Progenitor cell of endocrine pancreas (in vitro differentiated cells): ENCODE data around the gene ARHGEF11. TPM values are rescaled to one million over a fixed set of nuclear protein-coding genes. Genes with fewer than 3 reads are reported as not detected.
A peak's percentile ranks its signal among the peaks of the same experiment; 100 is the strongest.

ENCODE experiments used
- DNase-seq: peaks from one replicate; pipeline ENCODE4 v3.0.0; 2021; ENCODE audit warnings: low spot score; ENCODE audit not compliant: unreplicated experiment
- H3K27ac Mint-ChIP-seq: 2 replicates; pipeline ENCODE4 v1.8.0; 2021; ENCODE audit warnings: mild to moderate bottlenecking, moderate library complexity, mixed read lengths
- H3K27me3 Mint-ChIP-seq: 2 replicates; pipeline ENCODE4 v1.8.0; 2021; ENCODE audit warnings: mixed read lengths
- H3K36me3 Mint-ChIP-seq: 2 replicates; pipeline ENCODE4 v1.8.0; 2022; ENCODE audit warnings: mixed read lengths; ENCODE audit not compliant: insufficient read depth
- H3K4me1 Mint-ChIP-seq: 2 replicates; pipeline ENCODE4 v1.8.0; 2021; ENCODE audit warnings: low read depth, mixed read lengths
- H3K4me3 Mint-ChIP-seq: 2 replicates; pipeline ENCODE4 v1.8.0; 2021; ENCODE audit warnings: low read depth, mild to moderate bottlenecking, moderate library complexity, mixed read lengths
- H3K9me3 Mint-ChIP-seq: 2 replicates; pipeline ENCODE4 v1.8.0; 2021; ENCODE audit warnings: low read depth, mixed read lengths
- CTCF ChIP-seq: fragments of 200-600 bp; sonication (generic); IDR thresholded peaks from one replicate; pipeline ENCODE4 v1.5.0; 2021; ENCODE audit warnings: antibody characterized with exemption, mild to moderate bottlenecking; ENCODE audit not compliant: unreplicated experiment
- long read RNA-seq: library from polyadenylated mRNA; unstranded; transcript quantifications from one replicate; pipeline ENCODE4 v2.0.0, GENCODE V29; 2020
- total RNA-seq: library from RNA; stranded (reverse); gene quantifications from 2 replicates; pipeline ENCODE4 v1.2.1, GENCODE V29; 2021

The ARHGEF11 gene
- total RNA-seq, result 55.9 and 56.7 TPM in 2 replicates
- long read RNA-seq, partial matches to known transcripts, result 3 of 13 reads
- long read RNA-seq, other reads (novel, unspliced or antisense), result 10 of 13 reads

- Mint-ChIP-seq H3K4me1 (peaks cover 43% of the 10 kb centered on the region), H3K9me3 (no peaks in the 10 kb centered on the region), H3K27me3 (no peaks in the 10 kb centered on the region), H3K36me3 (peaks cover 3% of the 10 kb centered on the region), H3K4me3 (peak within 1 kb of the TSS; percentile 94), H3K27ac (peak within 1 kb of the TSS; percentile 99)
- peak; percentile 89 for DNase-seq
- no peak for TF ChIP-seq CTCF
Observed at GRCh38 chr1:157045250-157046218, at the start of gene ARHGEF11. ARHGEF11 (minus strand) TSS chr1:157045742; CDS start chr1:157044330, 1,412 bp downstream.

GRCh38 chr1:157095091-157095490 lies 49.5 kb upstream of the ARHGEF11 start:
- H3K4me1 Mint-ChIP-seq, result peaks cover 3% of the 10 kb centered on the region
- H3K9me3 Mint-ChIP-seq, result no peaks in the 10 kb centered on the region
- no peak for DNase-seq
- TF ChIP-seq CTCF, result no peak
- no peak overlapping the region for H3K27ac Mint-ChIP-seq
- peaks cover 16% of the 10 kb centered on the region for H3K27me3 Mint-ChIP-seq
- H3K4me3 Mint-ChIP-seq, result no peak overlapping the region
- H3K36me3 Mint-ChIP-seq, result no peaks in the 10 kb centered on the region

- Mint-ChIP-seq H3K27ac (no peak overlapping the region), H3K27me3 (peaks cover 19% of the 10 kb centered on the region), H3K36me3 (no peaks in the 10 kb centered on the region), H3K9me3 (no peaks in the 10 kb centered on the region), H3K4me1 (peaks cover 3% of the 10 kb centered on the region), H3K4me3 (no peak overlapping the region)
- TF ChIP-seq CTCF, result no peak
- no peak for DNase-seq
Observed at GRCh38 chr1:157092831-157093230, 47.3 kb upstream of the ARHGEF11 start.

GRCh38 chr1:157091668-157092273 lies 46.2 kb upstream of the ARHGEF11 start:
- Mint-ChIP-seq H3K36me3 (no peaks in the 10 kb centered on the region), H3K4me1 (peaks cover 3% of the 10 kb centered on the region), H3K4me3 (no peak overlapping the region), H3K9me3 (no peaks in the 10 kb centered on the region), H3K27me3 (peaks cover 19% of the 10 kb centered on the region), H3K27ac (no peak overlapping the region)
- TF ChIP-seq CTCF, result no peak
- DNase-seq, result no peak

GRCh38 chr1:157091186-157091585 lies 45.6 kb upstream of the ARHGEF11 start:
- H3K27me3 Mint-ChIP-seq, result peaks cover 19% of the 10 kb centered on the region
- no peak overlapping the region for H3K4me3 Mint-ChIP-seq
- no peaks in the 10 kb centered on the region for H3K36me3 Mint-ChIP-seq
- peaks cover 5% of the 10 kb centered on the region for H3K4me1 Mint-ChIP-seq
- TF ChIP-seq CTCF, result no peak
- H3K9me3 Mint-ChIP-seq, result no peaks in the 10 kb centered on the region
- H3K27ac Mint-ChIP-seq, result no peak overlapping the region
- no peak for DNase-seq
